Cardiac muscle cell (in vitro differentiated cells and primary cell): ENCODE results near the gene ANKS1A. TPM values are rescaled to one million over a fixed set of nuclear protein-coding genes. Genes with fewer than 3 reads are reported as not detected.

Source experiments
- DNase-seq, 2 donors: peaks; one replicate each; pipeline versions ENCODE4 v3.0.0 to v3.0.0-alpha.2; 2010 to 2017; ENCODE audit warnings: low read depth in 1 of 2, low spot score in 1 of 2
- H3K27ac ChIP-seq: fragments of 200-600 bp; sonication (generic); 2 replicates; pipeline ENCODE4 v1.5.1; 2016
- H3K27me3 ChIP-seq: fragments of 200-600 bp; sonication (generic); 2 replicates; pipeline ENCODE4 v1.6.0; 2016; ENCODE audit warnings: control low read depth
- H3K36me3 ChIP-seq: fragments of 200-600 bp; sonication (generic); 2 replicates; pipeline ENCODE4 v1.5.1; 2016; ENCODE audit warnings: control low read depth
- H3K4me1 ChIP-seq: fragments of 200-600 bp; sonication (generic); 2 replicates; pipeline ENCODE4 v1.8.1; 2017; ENCODE audit warnings: low read depth, mild to moderate bottlenecking, mixed run types
- H3K4me3 ChIP-seq: fragments of 200-600 bp; sonication (generic); 2 replicates; pipeline ENCODE4 v1.5.1; 2016; ENCODE audit warnings: mild to moderate bottlenecking
- H3K9me3 ChIP-seq: fragments of 200-600 bp; sonication (generic); 2 replicates; pipeline ENCODE4 v1.5.1; 2017; ENCODE audit warnings: low read depth, mild to moderate bottlenecking, control low read depth
- polyA plus RNA-seq: library from polyadenylated mRNA; unstranded; fragments of >200 nt; fragmentation: Nextera tagmentation; extraction: Ambion mirVana; gene quantifications from 2 replicates; pipeline ENCODE4 v1.2.1, GENCODE V29; 2016
- total RNA-seq: library from RNA; depleted of rRNA; stranded (reverse); fragments of >200 nt; gene quantifications from 2 replicates; pipeline ENCODE4 v1.2.3, GENCODE V29; 2016
- TF ChIP-seq, protein P1 (sequence below): IDR thresholded peaks from 2 replicates; pipeline ENCODE4 v1.5.1; 2012; ENCODE audit warnings: low read depth, mild to moderate bottlenecking, low read length

ANKS1A gene
- total and polyA plus RNA-seq, 2 experiments from 2014 or later: 11.3 to 27.2 TPM

GRCh38 chr6:35014341-35014740 lies 125.3 kb downstream of the ANKS1A start:
- H3K4me1 ChIP-seq: peaks cover 43% of the 10 kb centered on the region
- no peaks in the 10 kb centered on the region for H3K27me3 ChIP-seq
- no peak for DNase-seq
- no peak overlapping the region for H3K27ac ChIP-seq
- no peaks in the 10 kb centered on the region for H3K9me3 ChIP-seq
- H3K36me3 ChIP-seq: no peaks in the 10 kb centered on the region
- TF ChIP-seq, protein P1, sequence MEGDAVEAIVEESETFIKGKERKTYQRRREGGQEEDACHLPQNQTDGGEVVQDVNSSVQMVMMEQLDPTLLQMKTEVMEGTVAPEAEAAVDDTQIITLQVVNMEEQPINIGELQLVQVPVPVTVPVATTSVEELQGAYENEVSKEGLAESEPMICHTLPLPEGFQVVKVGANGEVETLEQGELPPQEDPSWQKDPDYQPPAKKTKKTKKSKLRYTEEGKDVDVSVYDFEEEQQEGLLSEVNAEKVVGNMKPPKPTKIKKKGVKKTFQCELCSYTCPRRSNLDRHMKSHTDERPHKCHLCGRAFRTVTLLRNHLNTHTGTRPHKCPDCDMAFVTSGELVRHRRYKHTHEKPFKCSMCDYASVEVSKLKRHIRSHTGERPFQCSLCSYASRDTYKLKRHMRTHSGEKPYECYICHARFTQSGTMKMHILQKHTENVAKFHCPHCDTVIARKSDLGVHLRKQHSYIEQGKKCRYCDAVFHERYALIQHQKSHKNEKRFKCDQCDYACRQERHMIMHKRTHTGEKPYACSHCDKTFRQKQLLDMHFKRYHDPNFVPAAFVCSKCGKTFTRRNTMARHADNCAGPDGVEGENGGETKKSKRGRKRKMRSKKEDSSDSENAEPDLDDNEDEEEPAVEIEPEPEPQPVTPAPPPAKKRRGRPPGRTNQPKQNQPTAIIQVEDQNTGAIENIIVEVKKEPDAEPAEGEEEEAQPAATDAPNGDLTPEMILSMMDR: no peak
- no peak overlapping the region for H3K4me3 ChIP-seq

GRCh38 chr6:35014786-35015185 lies 125.7 kb downstream of the ANKS1A start:
- Histone ChIP-seq H3K4me3 (no peak overlapping the region), H3K9me3 (no peaks in the 10 kb centered on the region), H3K27me3 (no peaks in the 10 kb centered on the region), H3K27ac (no peak overlapping the region), H3K4me1 (peaks cover 47% of the 10 kb centered on the region), H3K36me3 (no peaks in the 10 kb centered on the region)
- DNase-seq: peak in 1 of 2 donors; percentile 36
- TF ChIP-seq, protein P1: no peak

GRCh38 chr6:35015476-35015875 lies 126.4 kb downstream of the ANKS1A start:
- no peaks in the 10 kb centered on the region for H3K27me3 ChIP-seq
- no peak overlapping the region for H3K4me3 ChIP-seq
- H3K36me3 ChIP-seq: no peaks in the 10 kb centered on the region
- no peak for DNase-seq
- H3K9me3 ChIP-seq: no peaks in the 10 kb centered on the region
- no peak overlapping the region for H3K27ac ChIP-seq
- peaks cover 50% of the 10 kb centered on the region for H3K4me1 ChIP-seq
- TF ChIP-seq, protein P1: no peak

DNA sequence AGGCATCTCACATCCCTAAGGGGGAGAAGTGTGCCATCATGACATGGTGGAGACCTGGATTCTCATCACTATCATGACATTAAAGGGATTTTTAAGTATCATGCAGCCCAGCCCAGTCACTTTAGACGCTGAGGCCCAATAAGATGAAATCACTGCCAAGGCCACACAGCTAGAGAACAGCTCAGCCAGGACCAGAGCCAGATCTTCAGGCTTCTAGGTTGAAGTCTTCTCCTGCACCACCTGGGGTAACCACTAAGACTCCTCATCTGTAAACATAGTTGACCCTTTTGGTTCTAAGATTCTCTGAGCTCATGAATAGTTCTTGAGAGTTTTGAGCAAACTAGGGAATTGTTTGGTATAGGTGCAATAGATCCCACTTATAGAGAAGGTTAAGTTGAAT lies 126.9 kb downstream of the ANKS1A start:
- peak overlapping the region; percentile 79 for H3K27ac ChIP-seq
- H3K4me3 ChIP-seq: no peak overlapping the region
- no peaks in the 10 kb centered on the region for H3K36me3 ChIP-seq
- DNase-seq: no peak
- no peaks in the 10 kb centered on the region for H3K9me3 ChIP-seq
- H3K27me3 ChIP-seq: no peaks in the 10 kb centered on the region
- TF ChIP-seq, protein P1: no peak
- peaks cover 50% of the 10 kb centered on the region for H3K4me1 ChIP-seq

DNA sequence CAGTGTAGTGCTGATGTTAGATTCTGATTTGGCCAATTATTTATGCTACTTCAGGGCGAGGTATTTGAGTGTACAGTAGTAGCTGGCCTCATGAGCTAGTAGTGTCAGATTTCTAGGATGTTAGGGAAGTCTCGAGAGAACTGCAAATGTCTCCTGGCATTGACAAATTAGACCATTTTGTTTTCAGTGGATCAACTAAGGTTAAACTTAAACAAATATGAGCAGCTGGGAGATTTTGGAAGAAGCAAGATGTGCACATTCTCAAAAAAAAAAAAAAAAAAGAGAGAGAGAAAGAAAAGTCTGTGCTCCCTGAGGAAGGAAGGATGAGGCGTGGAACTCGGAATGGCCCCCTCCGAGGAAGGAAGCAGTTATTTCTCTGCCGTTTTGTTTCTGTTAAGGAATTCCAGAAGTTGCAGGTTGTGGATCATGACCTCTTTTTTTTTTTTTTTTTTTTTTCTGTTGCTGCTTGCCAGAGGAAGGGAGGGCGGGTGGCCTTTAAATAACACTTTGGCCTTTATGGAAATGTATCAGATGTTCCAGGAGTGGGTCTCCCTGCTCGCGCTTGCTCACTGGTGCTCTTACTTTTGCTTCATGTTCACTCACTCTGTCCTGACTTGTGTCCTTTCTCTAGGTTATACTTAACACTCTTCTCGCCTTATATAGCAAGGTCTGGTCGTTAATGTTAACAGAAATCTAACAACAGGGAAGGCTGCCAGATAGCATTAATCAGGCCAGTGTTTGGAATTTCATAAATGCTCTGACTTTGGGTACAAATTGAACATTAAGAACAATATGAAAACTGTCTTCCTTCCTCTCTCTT lies 127.7 kb downstream of the ANKS1A start:
- no peaks in the 10 kb centered on the region for H3K27me3 ChIP-seq
- TF ChIP-seq, protein P1: no peak
- H3K9me3 ChIP-seq: no peaks in the 10 kb centered on the region
- H3K27ac ChIP-seq: peak overlapping the region; percentile 79
- no peaks in the 10 kb centered on the region for H3K36me3 ChIP-seq
- peaks cover 43% of the 10 kb centered on the region for H3K4me1 ChIP-seq
- no peak overlapping the region for H3K4me3 ChIP-seq
- peak; percentile 34 to 55 for DNase-seq
